HuH-7 (cell line): ENCODE results near the gene SNX10.
"Not testable (repeated sequence)": the region's sequence is repeated elsewhere in the genome, so short reads cannot be mapped to it uniquely, and the experiment has no call there.

Experiments used
- DNase-seq: peaks from one replicate; pipeline ENCODE4 v3.0.0; 2011; ENCODE audit warnings: low spot score

SNX10 gene

GRCh38 chr7:26291699-26292538, at the start of gene SNX10:
Gene SNX10, plus strand, starts transcription at chr7:26291862. Its CDS starts 54,581 bp downstream, at chr7:26346443.
- peak; percentile 75 for DNase-seq

GRCh38 chr7:26245150-26245549, 46.5 kb upstream of the SNX10 start:
- DNase-seq: no peak

GRCh38 chr7:26250239-26250638, 41.4 kb upstream of the SNX10 start:
- no peak for DNase-seq

- DNase-seq: not testable (repeated sequence)
Measured at GRCh38 chr7:26261866-26262265, 29.8 kb upstream of the SNX10 start.

GRCh38 chr7:26265065-26265464, 26.6 kb upstream of the SNX10 start:
- DNase-seq: no peak

GRCh38 chr7:26265499-26266075, 26.1 kb upstream of the SNX10 start:
- no peak for DNase-seq

- DNase-seq: no peak
Measured at GRCh38 chr7:26267601-26268166, 24.0 kb upstream of the SNX10 start.

- DNase-seq: no peak
Measured at GRCh38 chr7:26275213-26275612, 16.4 kb upstream of the SNX10 start.

- no peak for DNase-seq
Measured at GRCh38 chr7:26278770-26279169, 12.9 kb upstream of the SNX10 start.

GRCh38 chr7:26279405-26279804, 12.3 kb upstream of the SNX10 start:
- DNase-seq: no peak

GRCh38 chr7:26280097-26280496, 11.6 kb upstream of the SNX10 start:
- no peak for DNase-seq

- no peak for DNase-seq
Measured at GRCh38 chr7:26280723-26281122, 10.9 kb upstream of the SNX10 start.

- DNase-seq: no peak
Measured at GRCh38 chr7:26284477-26284876, 7.2 kb upstream of the SNX10 start.

- DNase-seq: peak; percentile 76
Measured at GRCh38 chr7:26284995-26285632, 6.5 kb upstream of the SNX10 start.

GRCh38 chr7:26286157-26286556, 5.5 kb upstream of the SNX10 start:
- DNase-seq: no peak

GRCh38 chr7:26288126-26288525, 3.5 kb upstream of the SNX10 start:
- not testable (repeated sequence) for DNase-seq

- no peak for DNase-seq
Measured at GRCh38 chr7:26291251-26291650, 411 bp upstream of the SNX10 start.

- DNase-seq: peak; percentile 52
Measured at GRCh38 chr7:26292768-26293560, 1.3 kb downstream of the SNX10 start.

GRCh38 chr7:26293569-26294308, 2.1 kb downstream of the SNX10 start:
- no peak for DNase-seq

- no peak for DNase-seq
Measured at GRCh38 chr7:26295015-26295414, 3.4 kb downstream of the SNX10 start.

GRCh38 chr7:26295586-26295985, 3.9 kb downstream of the SNX10 start:
- no peak for DNase-seq
